ENCODE results near the gene B4GALT5. TPM values are rescaled to one million over a fixed set of nuclear protein-coding genes. Genes with fewer than 3 reads are reported as not detected.
"Not testable (repeated sequence)": the region's sequence is repeated elsewhere in the genome, so short reads cannot be mapped to it uniquely, and the experiment has no call there.

B4GALT5 gene
- total RNA-seq (2021): 62.4 to 71.5 TPM (median 69.4 TPM) in 3 replicates
- Bru-seq, nascent RNA: percentile 91 among the genes with signal in this experiment
- long read RNA-seq, experiment 1, full-length matches to known transcripts: 188 of 285 reads
- long read RNA-seq, experiment 1, partial matches to known transcripts: 24 of 285 reads
- long read RNA-seq, experiment 1, other reads (novel, unspliced or antisense): 73 of 285 reads
- long read RNA-seq, experiment 2, full-length matches to known transcripts: 26 of 112 reads
- long read RNA-seq, experiment 2, partial matches to known transcripts: 8 of 112 reads
- long read RNA-seq, experiment 2, other reads (novel, unspliced or antisense): 78 of 112 reads
- long read RNA-seq, experiment 3, partial matches to known transcripts: 0 of 9 reads
- long read RNA-seq, experiment 3, other reads (novel, unspliced or antisense): 9 of 9 reads

GRCh38 chr20:49713753-49714712, at the start of gene B4GALT5:
TSS of gene B4GALT5 (minus strand) at chr20:49713878. CDS start at chr20:49713690, 188 bp downstream.
- H3K27me3 Mint-ChIP-seq (ENCODE audit: low read depth): no peaks in the 10 kb centered on the region
- CTCF ChIA-PET: interaction anchor here (0.6 to 2.1 kb wide), 4 partner anchors 55 to 172 kb away, joined by 3 to 8 read pairs (median 5); no protein-coding TSS in a partner anchor
- DNase-seq (ENCODE audit: low spot score) (peak; percentile 94), ATAC-seq (peak; percentile 92)
- H3K9me3 Mint-ChIP-seq: no peaks in the 10 kb centered on the region
- H3K36me3 Mint-ChIP-seq: no peaks in the 10 kb centered on the region
- peak within 1 kb of the TSS; percentile 94 for H3K4me3 Mint-ChIP-seq
- TF ChIP-seq SP1 (CRISPR knock-in tag; conservative IDR thresholded peaks at IDR 0.05) (peak; percentile 81), NR2C2 (CRISPR knock-in tag; IDR thresholded peaks at IDR 0.05) (no peak), USF2 (CRISPR knock-in tag; IDR thresholded peaks at IDR 0.05) (0 out of 2 replicates have a peak, but pooled peaks have one; percentile 12), TEAD1 (CRISPR knock-in tag; IDR thresholded peaks at IDR 0.05) (0 out of 2 replicates have a peak, but pooled peaks have one; percentile 52), ZBTB21 (CRISPR knock-in tag; IDR thresholded peaks at IDR 0.05; ENCODE audit: borderline replicate concordance) (no peak), ETV6 (CRISPR knock-in tag; IDR thresholded peaks at IDR 0.05) (peak; percentile 75), GTF2I (CRISPR knock-in tag; conservative IDR thresholded peaks at IDR 0.05) (0 out of 2 replicates have a peak, but pooled peaks have one; percentile 19), ZNF512 (CRISPR knock-in tag; IDR thresholded peaks at IDR 0.05; ENCODE audit: borderline replicate concordance) (no peak)
- POLR2A ChIA-PET: interaction anchor here (0.6 to 2.0 kb wide), 2 partner anchors 20 to 49 kb away, joined by 3 to 8 read pairs; no protein-coding TSS in a partner anchor
- H3K27ac Mint-ChIP-seq: peak within 1 kb of the TSS; percentile 94
- H3K4me1 Mint-ChIP-seq: peaks cover 48% of the 10 kb centered on the region

GRCh38 chr20:49762940-49763766, 49.5 kb upstream of the B4GALT5 start:
- DNase-seq (ENCODE audit: low spot score): no peak
- H3K27ac Mint-ChIP-seq: peak overlapping the region; percentile 70
- ATAC-seq: peak; percentile 23
- 0 out of 2 replicates have a peak, but pooled peaks cover 3% of the 10 kb centered on the region for H3K9me3 Mint-ChIP-seq
- TF ChIP-seq ZMAT4 (CRISPR knock-in tag; IDR thresholded peaks at IDR 0.05) (no peak), ZNF425 (CRISPR knock-in tag; conservative IDR thresholded peaks at IDR 0.05) (no peak)
- POLR2A ChIA-PET: interaction anchor here (0.7 kb wide), 1 partner anchor 9 kb away, joined by 3 read pairs; no protein-coding TSS in a partner anchor
- H3K27me3 Mint-ChIP-seq (ENCODE audit: low read depth): no peaks in the 10 kb centered on the region
- H3K36me3 Mint-ChIP-seq: no peaks in the 10 kb centered on the region
- CTCF ChIA-PET: interaction anchor here (0.5 kb wide), 1 partner anchor 416 kb away, joined by 4 read pairs; no protein-coding TSS in a partner anchor
- H3K4me1 Mint-ChIP-seq: peaks cover 63% of the 10 kb centered on the region
- H3K4me3 Mint-ChIP-seq: no peak overlapping the region

- Mint-ChIP-seq H3K4me1 (peaks cover 52% of the 10 kb centered on the region), H3K27ac (0 out of 2 replicates have a peak overlapping the region, but pooled peaks have one; percentile 13)
- ATAC-seq; DNase-seq (ENCODE audit: low spot score); CTCF ChIA-PET; H3K9me3 Mint-ChIP-seq; H3K36me3 Mint-ChIP-seq; H3K4me3 Mint-ChIP-seq; POLR2A ChIA-PET; H3K27me3 Mint-ChIP-seq (ENCODE audit: low read depth): not testable (repeated sequence)
Measured at GRCh38 chr20:49761888-49762287, 48.2 kb upstream of the B4GALT5 start.
